Osteoblast (primary cell): ENCODE data around the gene MND1. TPM values are rescaled to one million over a fixed set of nuclear protein-coding genes. Genes with fewer than 3 reads are reported as not detected.

Experiments used
- DNase-seq: peaks from one replicate; pipeline ENCODE4 v3.0.0; 2011; ENCODE audit warnings: low spot score, mixed read lengths; ENCODE audit not compliant: insufficient read length; ENCODE audit errors: missing footprints
- H2AFZ ChIP-seq: 2 replicates; pipeline ENCODE4 v1.6.0; 2011; ENCODE audit warnings: mild to moderate bottlenecking, low read length
- H3K27ac ChIP-seq: 2 replicates; pipeline ENCODE4 v1.5.1; 2011; ENCODE audit warnings: mild to moderate bottlenecking, low read depth, low read length, moderate library complexity
- H3K27me3 ChIP-seq: 2 replicates; pipeline ENCODE4 v1.6.0; 2012; ENCODE audit warnings: mild to moderate bottlenecking, control low read depth, inconsistent platforms, low read length, moderate library complexity; ENCODE audit not compliant: insufficient read depth
- H3K36me3 ChIP-seq: 2 replicates; pipeline ENCODE4 v1.5.1; 2011; ENCODE audit warnings: mild to moderate bottlenecking, low read length, control low read depth, moderate library complexity; ENCODE audit not compliant: insufficient read depth
- H3K4me1 ChIP-seq: 2 replicates; pipeline ENCODE4 v1.5.1; 2011; ENCODE audit warnings: mild to moderate bottlenecking, low read length, control low read depth, moderate library complexity; ENCODE audit not compliant: insufficient read depth
- H3K4me2 ChIP-seq: 2 replicates; pipeline ENCODE4 v1.6.0; 2011; ENCODE audit warnings: mild to moderate bottlenecking, low read length; ENCODE audit not compliant: insufficient read depth
- H3K4me3 ChIP-seq: fragments of 200-600 bp; sonication (generic); 3 replicates; pipeline ENCODE4 v1.5.1; 2012; ENCODE audit warnings: mild to moderate bottlenecking, low read length, inconsistent platforms; ENCODE audit not compliant: insufficient read depth
- H3K79me2 ChIP-seq: 2 replicates; pipeline ENCODE4 v1.6.0; 2012; ENCODE audit warnings: mild to moderate bottlenecking, low read length, control low read depth, inconsistent platforms; ENCODE audit not compliant: insufficient read depth
- H3K9me3 ChIP-seq: 2 replicates; pipeline ENCODE4 v1.5.1; 2011; ENCODE audit warnings: low read depth, low read length, control low read depth
- H4K20me1 ChIP-seq: 2 replicates; pipeline ENCODE4 v1.6.0; 2012; ENCODE audit warnings: mild to moderate bottlenecking, low read length, control low read depth; ENCODE audit not compliant: insufficient read depth
- total RNA-seq: library from RNA; depleted of rRNA; stranded (reverse); fragments of >200 nt; gene quantifications from 2 replicates; pipeline ENCODE4 v1.2.3, GENCODE V29; 2012
- TF ChIP-seq, protein P1 (sequence below): IDR thresholded peaks from 2 replicates; pipeline ENCODE4 v1.5.1; 2011; ENCODE audit warnings: mild to moderate bottlenecking, low read depth, low read length, moderate library complexity; ENCODE audit errors: extremely low read depth

Gene MND1
- total RNA-seq, 1 donor = 1.4 TPM

DNA sequence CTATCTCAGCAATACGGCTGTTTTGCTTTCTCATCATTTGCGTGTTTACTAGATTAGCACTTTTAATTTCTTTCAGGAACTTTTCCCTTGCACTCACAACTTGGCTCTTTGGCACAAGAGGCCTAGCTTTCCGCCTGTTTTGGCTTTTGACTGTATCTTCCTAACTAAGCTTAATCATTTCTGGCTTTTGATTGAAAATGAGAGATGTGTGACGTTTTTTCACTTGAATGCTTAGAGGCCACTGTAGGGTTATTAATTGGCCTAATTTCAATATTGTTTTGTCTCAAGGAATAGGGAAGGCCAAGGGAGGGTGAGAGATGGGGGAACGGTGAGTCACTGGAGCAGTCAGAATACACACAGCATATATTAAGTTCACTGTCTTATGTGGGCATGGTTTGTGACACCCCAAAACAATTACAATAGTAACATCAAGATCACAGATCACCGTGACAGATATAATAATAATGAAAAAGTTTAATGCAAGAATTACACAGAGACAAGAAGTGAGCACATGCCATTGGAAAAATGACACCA, 27.3 kb downstream of the MND1 start:
- Histone ChIP-seq H3K4me3 (no peak overlapping the region), H3K4me2 (no peak overlapping the region), H4K20me1 (no peaks in the 10 kb centered on the region), H3K27ac (no peak overlapping the region), H2AFZ (no peak overlapping the region), H3K79me2 (no peaks in the 10 kb centered on the region), H3K9me3 (no peaks in the 10 kb centered on the region), H3K4me1 (no peaks in the 10 kb centered on the region), H3K27me3 (no peaks in the 10 kb centered on the region), H3K36me3 (no peaks in the 10 kb centered on the region)
- TF ChIP-seq, protein P1, sequence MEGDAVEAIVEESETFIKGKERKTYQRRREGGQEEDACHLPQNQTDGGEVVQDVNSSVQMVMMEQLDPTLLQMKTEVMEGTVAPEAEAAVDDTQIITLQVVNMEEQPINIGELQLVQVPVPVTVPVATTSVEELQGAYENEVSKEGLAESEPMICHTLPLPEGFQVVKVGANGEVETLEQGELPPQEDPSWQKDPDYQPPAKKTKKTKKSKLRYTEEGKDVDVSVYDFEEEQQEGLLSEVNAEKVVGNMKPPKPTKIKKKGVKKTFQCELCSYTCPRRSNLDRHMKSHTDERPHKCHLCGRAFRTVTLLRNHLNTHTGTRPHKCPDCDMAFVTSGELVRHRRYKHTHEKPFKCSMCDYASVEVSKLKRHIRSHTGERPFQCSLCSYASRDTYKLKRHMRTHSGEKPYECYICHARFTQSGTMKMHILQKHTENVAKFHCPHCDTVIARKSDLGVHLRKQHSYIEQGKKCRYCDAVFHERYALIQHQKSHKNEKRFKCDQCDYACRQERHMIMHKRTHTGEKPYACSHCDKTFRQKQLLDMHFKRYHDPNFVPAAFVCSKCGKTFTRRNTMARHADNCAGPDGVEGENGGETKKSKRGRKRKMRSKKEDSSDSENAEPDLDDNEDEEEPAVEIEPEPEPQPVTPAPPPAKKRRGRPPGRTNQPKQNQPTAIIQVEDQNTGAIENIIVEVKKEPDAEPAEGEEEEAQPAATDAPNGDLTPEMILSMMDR = no peak
- no peak for DNase-seq

DNA sequence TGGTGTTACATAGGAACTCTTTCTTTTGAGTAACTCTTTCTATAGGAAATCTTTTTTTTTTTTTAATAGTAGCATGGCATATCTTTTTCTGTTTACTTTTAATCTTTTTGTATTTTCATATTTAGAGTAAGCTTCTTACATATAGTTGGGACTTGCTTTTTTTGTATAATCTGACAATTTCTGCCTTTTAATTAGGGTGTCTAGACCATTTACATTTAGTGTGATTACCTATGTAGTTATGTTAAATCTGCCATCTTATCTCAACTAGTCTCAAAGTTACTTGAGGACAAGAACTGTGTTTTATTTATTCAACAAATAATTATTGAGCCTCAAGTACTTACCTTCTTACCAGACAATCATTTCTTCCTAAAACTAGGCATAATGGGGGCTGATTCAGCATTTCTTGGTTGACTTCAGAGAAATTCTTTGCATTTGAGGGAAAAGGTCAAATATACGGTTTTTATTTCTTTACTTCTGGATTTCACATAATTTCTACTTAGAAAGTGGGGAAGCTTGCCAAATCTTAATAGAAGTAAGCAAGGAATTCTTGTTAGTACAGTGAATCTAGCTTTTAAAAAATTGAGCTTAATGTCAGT, 28.6 kb downstream of the MND1 start:
- no peak overlapping the region for H2AFZ ChIP-seq
- no peaks in the 10 kb centered on the region for H3K79me2 ChIP-seq
- H3K9me3 ChIP-seq = no peaks in the 10 kb centered on the region
- no peaks in the 10 kb centered on the region for H3K27me3 ChIP-seq
- no peak overlapping the region for H3K4me3 ChIP-seq
- no peak overlapping the region for H3K27ac ChIP-seq
- no peaks in the 10 kb centered on the region for H4K20me1 ChIP-seq
- no peaks in the 10 kb centered on the region for H3K4me1 ChIP-seq
- DNase-seq = no peak
- no peaks in the 10 kb centered on the region for H3K36me3 ChIP-seq
- TF ChIP-seq, protein P1 = no peak
- H3K4me2 ChIP-seq = no peak overlapping the region

DNA sequence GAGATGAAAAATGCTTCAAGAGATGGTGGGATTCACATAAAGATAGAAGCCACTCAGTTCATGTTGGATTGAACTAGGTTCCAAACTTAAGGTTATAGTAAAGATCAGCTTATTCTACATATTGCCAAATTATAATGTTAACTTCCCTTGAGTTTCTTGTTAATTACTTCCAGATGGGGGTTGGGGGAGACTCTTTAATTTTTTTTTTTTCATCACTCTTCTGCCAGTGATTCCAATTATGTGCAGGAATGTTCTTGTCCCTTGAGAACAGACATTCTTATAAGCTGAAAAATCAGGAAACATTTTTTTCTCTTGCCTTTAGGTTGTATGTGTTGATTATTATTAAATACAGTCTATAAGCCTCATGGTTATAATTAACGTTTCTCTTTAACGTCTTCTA, 30.0 kb downstream of the MND1 start:
- TF ChIP-seq, protein P1 = no peak
- Histone ChIP-seq H2AFZ (no peak overlapping the region), H4K20me1 (no peaks in the 10 kb centered on the region), H3K36me3 (no peaks in the 10 kb centered on the region), H3K79me2 (no peaks in the 10 kb centered on the region), H3K4me3 (no peak overlapping the region), H3K27ac (no peak overlapping the region), H3K4me2 (no peak overlapping the region), H3K9me3 (no peaks in the 10 kb centered on the region), H3K4me1 (no peaks in the 10 kb centered on the region), H3K27me3 (no peaks in the 10 kb centered on the region)
- no peak for DNase-seq

DNA sequence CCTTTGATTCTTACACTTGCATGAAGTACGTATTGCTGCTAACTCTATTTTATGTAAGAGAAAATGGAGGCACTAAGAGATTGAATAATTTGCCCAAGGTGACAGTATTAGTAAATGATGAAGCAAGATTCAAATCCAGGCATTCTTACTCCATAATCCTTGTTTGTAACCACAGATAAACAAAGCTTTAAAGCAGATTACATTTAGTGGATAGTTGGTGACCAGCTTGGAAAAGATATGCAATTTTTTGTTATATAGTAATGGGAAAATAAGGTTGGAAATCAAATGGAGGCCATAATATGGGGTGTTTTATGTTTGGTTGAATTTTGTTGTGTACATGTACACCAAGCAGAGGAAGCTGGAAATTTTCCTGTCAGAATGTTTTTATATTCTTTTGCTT, 30.8 kb downstream of the MND1 start:
- TF ChIP-seq, protein P1 = no peak
- DNase-seq = no peak
- no peaks in the 10 kb centered on the region for H3K36me3 ChIP-seq
- H4K20me1 ChIP-seq = no peaks in the 10 kb centered on the region
- no peaks in the 10 kb centered on the region for H3K79me2 ChIP-seq
- no peaks in the 10 kb centered on the region for H3K9me3 ChIP-seq
- no peak overlapping the region for H3K4me2 ChIP-seq
- no peak overlapping the region for H3K27ac ChIP-seq
- H3K4me3 ChIP-seq = no peak overlapping the region
- no peak overlapping the region for H2AFZ ChIP-seq
- no peaks in the 10 kb centered on the region for H3K4me1 ChIP-seq
- no peaks in the 10 kb centered on the region for H3K27me3 ChIP-seq
